Activated T-helper 17 cell treated with anti-CD3 and anti-CD28 coated beads, Interleukin-2, amount 50 U/mL, for 72 hours (primary cell): ENCODE results near the gene NACA. TPM values are rescaled to one million over a fixed set of nuclear protein-coding genes. Genes with fewer than 3 reads are reported as not detected.

Source experiments
- ATAC-seq: fragments of 150-1000 bp; cut with Tn5 transposase; replicated peaks from 2 replicates; pipeline ENCODE4 v1.10.0; 2021; ENCODE audit warnings: mild to moderate bottlenecking, moderate library complexity
- H3K27ac Mint-ChIP-seq: one replicate; pipeline ENCODE4 v1.8.0; 2022; ENCODE audit warnings: mixed read lengths
- H3K27me3 Mint-ChIP-seq: one replicate; pipeline ENCODE4 v1.8.0; 2022; ENCODE audit warnings: mixed read lengths
- H3K36me3 Mint-ChIP-seq: one replicate; pipeline ENCODE4 v1.8.0; 2022; ENCODE audit warnings: low read depth, mild to moderate bottlenecking, mixed read lengths
- H3K4me1 Mint-ChIP-seq: one replicate; pipeline ENCODE4 v1.8.0; 2022; ENCODE audit warnings: mixed read lengths
- H3K4me3 Mint-ChIP-seq: one replicate; pipeline ENCODE4 v1.8.0; 2022; ENCODE audit warnings: mild to moderate bottlenecking, mixed read lengths
- H3K9me3 Mint-ChIP-seq: one replicate; pipeline ENCODE4 v1.8.0; 2022; ENCODE audit warnings: mixed read lengths
- total RNA-seq, 2 donors: library from RNA; stranded (reverse); gene quantifications; one replicate each; pipeline ENCODE4 v1.2.3, GENCODE V29; 2022

NACA gene
- total RNA-seq, 2 donors from 2014 or later, result 869 to 1,019 TPM

DNA sequence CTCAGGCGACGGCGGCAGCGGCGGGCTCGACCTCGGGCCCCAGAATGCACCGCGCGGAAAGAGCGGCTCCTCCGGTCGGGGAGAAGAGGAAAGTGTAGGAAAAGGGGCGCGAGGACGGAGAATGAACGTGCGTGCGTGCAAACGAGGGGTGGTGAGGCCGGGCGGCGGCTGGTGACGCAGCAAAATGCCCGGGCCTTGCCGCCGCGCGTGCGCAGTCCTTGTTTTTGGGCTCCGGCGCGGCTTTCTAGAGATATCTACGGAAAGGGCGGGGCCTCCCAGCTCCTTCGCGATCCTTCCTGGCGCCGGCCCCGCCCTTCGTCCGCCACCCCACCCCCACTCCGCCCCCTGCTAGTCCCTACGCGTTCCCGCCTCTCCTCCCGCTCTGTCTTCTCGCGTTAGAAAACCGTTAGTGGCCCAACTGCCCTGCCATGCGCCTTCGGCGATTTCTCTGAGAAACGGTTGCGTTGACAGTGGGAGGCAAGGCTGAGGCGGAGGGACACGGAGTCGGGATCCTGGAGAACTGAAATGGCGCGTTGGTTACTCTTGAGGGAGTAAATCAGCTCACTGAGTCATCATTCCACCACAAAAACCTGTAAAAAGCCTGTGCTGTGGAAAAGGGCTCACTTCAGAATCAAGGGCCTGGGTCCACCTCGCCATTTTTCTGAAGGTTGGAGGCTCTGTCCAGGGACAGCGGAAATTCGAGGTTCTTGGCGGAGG lies 36.8 kb downstream of the NACA start, which contains the start of gene PTGES3:
Gene PTGES3, minus strand, starts transcription at position 156 of the 717 bp plus-strand sequence. CDS start 285 bp downstream, outside the sequence.
- Mint-ChIP-seq H3K27me3 (no peaks in the 10 kb centered on the region), H3K36me3 (peaks cover 58% of the 10 kb centered on the region), H3K4me3 (peak within 1 kb of the TSS; percentile 95), H3K4me1 (peaks cover 8% of the 10 kb centered on the region), H3K9me3 (no peaks in the 10 kb centered on the region), H3K27ac (peak within 1 kb of the TSS; percentile 96)
- peak; percentile 78 for ATAC-seq

DNA sequence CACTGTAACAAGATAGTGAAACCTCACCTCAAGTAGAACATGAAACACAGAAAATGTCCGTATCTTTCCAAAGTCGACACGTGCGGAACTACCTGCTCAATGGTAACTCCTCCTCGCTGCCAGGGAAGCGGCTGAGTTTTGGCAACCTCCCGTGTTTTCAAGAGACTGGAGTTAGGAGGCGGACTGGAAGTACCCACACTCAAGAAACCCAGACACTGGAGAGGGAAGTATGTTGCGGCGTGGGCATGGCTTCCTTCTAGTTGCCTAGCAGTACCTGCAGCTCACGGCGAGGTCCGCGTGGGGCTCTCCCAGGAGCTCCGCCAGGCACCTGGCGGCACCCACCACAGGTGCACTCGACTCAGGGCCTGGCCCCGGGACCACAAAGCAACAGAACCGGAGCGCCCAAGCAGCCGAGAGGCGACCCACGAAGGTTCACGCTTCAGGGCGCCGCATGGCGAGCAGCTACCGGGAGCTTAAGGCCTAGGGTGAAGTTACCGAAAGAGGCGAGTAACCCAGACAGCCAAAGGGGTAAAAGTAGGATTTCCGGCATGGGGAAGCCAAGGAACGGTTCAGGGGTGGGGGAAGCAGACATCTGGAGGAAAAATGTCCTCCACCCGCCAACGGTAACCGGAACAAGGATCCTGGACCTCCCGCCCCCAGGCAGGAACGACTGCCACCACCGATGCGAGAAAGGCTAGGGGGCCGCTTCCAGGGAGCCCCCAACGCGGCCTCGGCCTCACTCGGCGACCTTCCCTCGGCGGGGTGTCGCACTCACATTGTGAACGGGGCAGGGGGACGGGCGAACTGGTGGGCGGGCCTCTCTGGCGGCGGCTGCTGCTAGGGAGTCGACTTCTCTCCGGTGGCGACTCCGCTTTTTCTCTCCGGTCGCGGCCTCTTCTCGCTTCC lies 37.6 kb downstream of the NACA start:
- Mint-ChIP-seq H3K4me3 (peak overlapping the region; percentile 95), H3K27ac (peak overlapping the region; percentile 96), H3K9me3 (no peaks in the 10 kb centered on the region), H3K36me3 (peaks cover 66% of the 10 kb centered on the region), H3K27me3 (no peaks in the 10 kb centered on the region), H3K4me1 (peaks cover 8% of the 10 kb centered on the region)
- peak; percentile 37 for ATAC-seq

DNA sequence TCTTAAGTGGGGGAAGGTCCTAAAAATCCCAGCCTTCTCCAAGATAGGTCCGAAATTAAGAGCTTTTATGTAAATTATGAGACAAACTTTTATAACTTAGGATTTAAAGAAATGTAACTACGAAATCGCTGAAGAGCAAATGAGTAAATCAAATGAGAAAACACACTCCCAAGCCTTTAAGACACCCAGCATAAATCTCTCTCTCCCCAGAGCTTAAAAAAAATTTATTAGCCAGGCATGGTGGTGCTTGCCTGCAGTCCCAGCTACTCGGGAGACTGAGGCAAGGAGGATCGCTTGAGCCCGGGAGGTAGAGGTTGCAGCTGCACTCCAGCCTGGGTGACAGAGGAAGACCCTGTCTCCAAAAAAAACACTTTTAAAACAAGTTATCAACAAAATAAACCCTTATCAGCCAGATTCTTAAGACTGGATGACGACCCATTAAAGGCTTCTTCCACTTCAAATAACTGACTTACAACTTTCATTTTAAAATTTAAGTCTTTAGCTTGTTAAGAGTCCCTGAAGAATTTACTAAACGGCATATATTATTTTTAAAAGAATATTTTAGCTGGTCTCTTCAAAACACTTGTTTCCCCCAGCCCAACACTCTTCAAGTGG lies 40.2 kb downstream of the NACA start:
- peaks cover 92% of the 10 kb centered on the region for H3K36me3 Mint-ChIP-seq
- H3K4me3 Mint-ChIP-seq, result peak overlapping the region; percentile 95
- no peak for ATAC-seq
- no peaks in the 10 kb centered on the region for H3K9me3 Mint-ChIP-seq
- H3K27me3 Mint-ChIP-seq, result no peaks in the 10 kb centered on the region
- peaks cover 17% of the 10 kb centered on the region for H3K4me1 Mint-ChIP-seq
- peak overlapping the region; percentile 96 for H3K27ac Mint-ChIP-seq

DNA sequence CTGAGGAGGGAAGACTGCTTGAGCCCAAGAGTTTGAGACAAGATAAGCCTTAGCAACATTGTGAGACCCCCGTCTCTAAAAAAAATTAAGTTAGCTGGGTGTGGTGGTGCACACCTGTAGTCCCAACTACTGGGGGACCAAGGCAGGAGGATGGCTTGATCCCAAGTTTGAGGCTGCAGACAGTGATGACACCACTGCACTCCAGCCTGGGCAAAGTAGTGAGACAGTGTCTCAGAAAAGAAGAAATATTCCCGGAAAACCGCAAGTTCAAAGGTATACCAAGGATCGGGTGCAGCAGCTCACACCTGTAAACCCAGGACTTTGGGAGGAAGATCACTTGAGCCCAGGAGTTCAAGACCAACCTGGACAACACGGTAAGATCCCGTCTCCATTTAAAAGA lies 42.8 kb downstream of the NACA start:
- Mint-ChIP-seq H3K4me1 (peaks cover 27% of the 10 kb centered on the region), H3K9me3 (no peaks in the 10 kb centered on the region), H3K36me3 (peaks cover 100% of the 10 kb centered on the region), H3K27ac (peak overlapping the region; percentile 96), H3K4me3 (peak overlapping the region; percentile 95), H3K27me3 (no peaks in the 10 kb centered on the region)
- no peak for ATAC-seq

DNA sequence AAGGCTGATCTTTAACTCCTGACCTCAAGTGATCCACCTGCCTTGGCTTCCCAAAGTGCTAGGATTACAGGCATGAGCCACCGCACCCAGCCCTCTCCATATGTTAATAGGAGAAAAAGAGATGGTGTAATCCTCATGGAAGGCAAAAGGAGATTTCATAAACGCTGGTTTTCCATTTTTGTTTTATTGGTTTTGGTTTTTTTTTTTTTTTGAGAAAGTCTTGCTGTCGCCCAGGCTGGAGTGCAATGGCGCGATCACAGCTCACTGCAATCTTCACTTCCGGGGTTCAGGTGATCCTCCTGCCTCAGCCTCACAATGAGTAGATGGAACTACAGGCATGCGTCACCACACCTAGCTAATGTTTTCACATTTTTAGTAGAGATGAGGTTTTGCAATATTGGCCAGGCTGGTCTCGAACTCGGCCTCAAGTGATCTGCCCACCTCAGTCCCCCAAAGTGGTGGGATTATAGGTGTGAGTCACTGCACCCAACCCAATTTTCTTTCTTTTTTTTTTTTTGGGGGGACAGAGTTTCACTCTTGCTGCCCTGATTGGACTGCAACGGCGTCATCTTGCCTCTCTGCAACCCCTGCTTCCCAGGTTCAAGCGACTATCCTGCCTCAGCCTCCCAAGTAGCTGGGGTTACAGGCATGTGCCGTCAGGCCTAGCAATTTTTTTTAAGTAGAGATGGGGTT lies 45.1 kb downstream of the NACA start:
- no peaks in the 10 kb centered on the region for H3K9me3 Mint-ChIP-seq
- peaks cover 27% of the 10 kb centered on the region for H3K4me1 Mint-ChIP-seq
- ATAC-seq, result no peak
- peak overlapping the region; percentile 22 for H3K27ac Mint-ChIP-seq
- peak overlapping the region; percentile 45 for H3K4me3 Mint-ChIP-seq
- H3K27me3 Mint-ChIP-seq, result no peaks in the 10 kb centered on the region
- H3K36me3 Mint-ChIP-seq, result peaks cover 100% of the 10 kb centered on the region

DNA sequence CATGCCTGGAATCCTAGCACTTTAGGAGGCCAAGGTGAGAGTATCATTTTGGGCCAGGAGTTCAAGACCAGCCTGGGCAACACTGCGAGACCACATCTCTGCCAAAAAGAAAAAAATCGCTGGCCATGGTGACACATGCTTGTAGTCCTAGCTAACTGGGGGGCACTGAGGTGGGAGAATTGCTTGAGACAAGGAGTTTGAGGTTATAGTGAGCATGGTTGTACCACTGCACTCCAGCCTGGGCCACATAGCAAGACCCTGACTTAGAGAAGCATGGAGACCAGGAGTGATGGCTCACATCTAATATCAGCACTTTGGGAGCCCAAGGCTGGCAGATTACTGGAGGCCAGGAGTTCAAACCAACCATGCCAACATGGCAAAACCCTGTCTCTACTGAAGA lies 46.2 kb downstream of the NACA start:
- peak overlapping the region; percentile 45 for H3K4me3 Mint-ChIP-seq

DNA sequence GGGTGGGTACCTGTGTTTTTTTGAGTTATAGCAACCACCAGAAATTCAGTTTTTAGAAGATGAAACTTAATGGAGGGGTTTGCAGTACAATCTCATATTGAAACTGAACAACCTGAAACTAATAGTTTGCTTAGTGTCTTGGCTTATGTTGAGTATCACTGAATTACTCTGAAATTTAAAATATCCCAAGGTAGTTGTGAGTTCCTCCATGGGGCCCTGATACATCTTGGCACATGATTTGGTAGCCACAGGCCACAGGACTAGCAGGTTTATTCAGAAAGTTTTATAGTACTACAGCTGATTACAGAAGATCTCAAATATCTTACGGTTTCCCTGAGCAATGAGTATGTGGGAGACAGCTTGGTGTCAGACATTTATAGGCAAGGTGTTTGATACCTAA lies 47.4 kb downstream of the NACA start:
- Mint-ChIP-seq H3K9me3 (no peaks in the 10 kb centered on the region), H3K36me3 (peaks cover 97% of the 10 kb centered on the region), H3K4me1 (peaks cover 19% of the 10 kb centered on the region)

More for the DNA sequence above, 46.2 kb downstream of the NACA start:
- H3K27ac Mint-ChIP-seq, result peak overlapping the region; percentile 33
- no peaks in the 10 kb centered on the region for H3K27me3 Mint-ChIP-seq
- ATAC-seq, result no peak
- H3K9me3 Mint-ChIP-seq, result no peaks in the 10 kb centered on the region
- H3K36me3 Mint-ChIP-seq, result peaks cover 97% of the 10 kb centered on the region
- H3K4me1 Mint-ChIP-seq, result peaks cover 20% of the 10 kb centered on the region

DNA sequence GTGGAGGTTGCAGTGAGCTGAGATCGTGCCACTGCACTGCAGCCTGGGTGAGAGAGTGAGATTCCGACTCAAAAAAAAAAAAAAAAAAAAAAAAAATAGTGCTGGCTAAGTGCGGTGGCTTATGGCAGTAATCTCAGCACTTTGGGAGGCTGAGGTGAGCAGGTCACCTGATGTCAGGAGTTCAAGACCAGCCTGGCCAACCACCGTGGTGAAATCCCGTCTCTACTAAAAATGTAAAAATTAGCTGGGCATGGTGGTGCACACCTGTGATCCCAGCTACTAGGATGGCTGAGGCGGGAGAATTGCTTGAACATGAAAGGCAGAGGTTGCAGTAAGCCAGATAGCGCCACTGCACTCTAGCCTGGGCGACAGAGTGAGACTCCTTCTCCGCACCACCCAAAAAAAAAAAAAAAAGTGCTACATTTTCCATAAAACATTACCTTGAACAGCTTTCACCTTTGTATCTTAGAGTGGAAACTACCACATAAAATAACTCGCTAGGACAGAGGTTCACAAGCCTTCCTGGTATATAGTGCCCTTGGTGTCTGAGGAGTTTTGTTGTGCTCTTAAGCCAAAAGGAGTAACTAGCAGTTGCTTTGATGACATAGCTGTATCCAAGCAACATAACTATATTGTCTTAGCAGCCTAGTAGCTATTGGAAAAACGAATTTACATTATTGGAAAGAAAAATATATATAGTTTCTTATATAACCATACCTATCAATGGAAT lies 48.1 kb downstream of the NACA start:
- peak overlapping the region; percentile 41 for H3K27ac Mint-ChIP-seq
- H3K4me1 Mint-ChIP-seq, result peaks cover 16% of the 10 kb centered on the region
- no peaks in the 10 kb centered on the region for H3K9me3 Mint-ChIP-seq
- H3K27me3 Mint-ChIP-seq, result no peaks in the 10 kb centered on the region
- H3K4me3 Mint-ChIP-seq, result no peak overlapping the region
- peaks cover 97% of the 10 kb centered on the region for H3K36me3 Mint-ChIP-seq
- ATAC-seq, result peak; percentile 23

More for the DNA sequence above, 47.4 kb downstream of the NACA start:
- Mint-ChIP-seq H3K4me3 (peak overlapping the region; percentile 45), H3K27me3 (no peaks in the 10 kb centered on the region), H3K27ac (peak overlapping the region; percentile 49)
- peak; percentile 86 for ATAC-seq

DNA sequence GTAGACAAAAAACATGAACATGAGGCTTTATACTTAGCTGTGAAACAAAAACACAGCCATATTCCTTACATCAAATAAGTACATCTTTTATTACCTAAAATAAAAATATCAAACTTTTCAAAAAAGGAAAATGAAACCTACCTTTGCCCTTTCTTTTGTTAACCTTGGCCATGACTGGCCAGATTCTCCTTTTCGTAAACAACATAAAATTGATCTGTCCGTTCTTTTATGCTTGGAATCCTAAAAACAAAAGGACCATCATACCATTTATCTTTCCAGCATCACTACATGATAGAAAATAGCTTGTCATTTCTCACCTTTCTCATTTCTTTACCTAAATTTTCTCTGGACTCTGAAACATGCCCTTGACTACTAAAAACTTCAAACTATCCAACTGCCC lies 53.5 kb downstream of the NACA start:
- Mint-ChIP-seq H3K9me3 (no peaks in the 10 kb centered on the region), H3K36me3 (peaks cover 97% of the 10 kb centered on the region), H3K4me3 (no peak overlapping the region), H3K27ac (no peak overlapping the region), H3K27me3 (no peaks in the 10 kb centered on the region), H3K4me1 (peaks cover 5% of the 10 kb centered on the region)
- ATAC-seq, result no peak

DNA sequence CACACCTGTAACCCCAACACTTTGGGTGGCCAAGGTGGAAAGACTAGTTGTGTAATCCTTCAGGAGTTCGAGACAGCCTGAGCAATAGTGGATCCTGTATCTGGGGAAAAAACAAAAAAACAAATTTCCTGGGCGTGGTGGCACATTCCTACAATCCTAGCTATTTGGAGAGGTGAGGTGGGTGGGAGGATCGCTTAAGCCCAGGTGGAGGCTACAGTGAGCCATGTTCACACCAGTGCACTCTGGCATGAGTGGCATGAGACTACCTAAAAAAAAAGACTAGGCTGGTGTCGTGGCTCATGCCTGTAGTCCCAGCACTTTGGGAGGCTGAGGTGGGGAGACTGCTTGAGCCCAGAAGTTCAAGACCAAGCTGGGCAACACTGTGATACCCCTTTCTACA lies 54.3 kb downstream of the NACA start:
- no peak overlapping the region for H3K4me3 Mint-ChIP-seq
- H3K27ac Mint-ChIP-seq, result no peak overlapping the region
- H3K4me1 Mint-ChIP-seq, result peaks cover 5% of the 10 kb centered on the region

DNA sequence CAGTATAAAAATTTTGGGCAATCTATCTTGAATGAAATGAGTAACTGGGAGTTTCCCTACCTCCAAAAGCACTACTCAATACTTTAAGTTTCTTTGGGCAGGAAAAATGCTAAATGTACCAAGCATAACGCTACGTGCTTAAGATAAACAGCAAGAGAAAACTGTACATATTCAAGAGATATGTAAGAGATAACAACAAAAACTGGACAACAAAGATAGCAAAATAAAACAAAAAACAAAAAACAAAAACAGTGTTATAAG lies 57.0 kb downstream of the NACA start:
- H3K9me3 Mint-ChIP-seq, result no peaks in the 10 kb centered on the region
- peak overlapping the region; percentile 42 for H3K4me3 Mint-ChIP-seq
- peak overlapping the region; percentile 2 for H3K27ac Mint-ChIP-seq
- H3K36me3 Mint-ChIP-seq, result peaks cover 100% of the 10 kb centered on the region
- H3K27me3 Mint-ChIP-seq, result no peaks in the 10 kb centered on the region
- peak; percentile 40 for ATAC-seq
- peaks cover 6% of the 10 kb centered on the region for H3K4me1 Mint-ChIP-seq

More for the DNA sequence above, 54.3 kb downstream of the NACA start:
- ATAC-seq, result no peak
- Mint-ChIP-seq H3K36me3 (peaks cover 97% of the 10 kb centered on the region), H3K27me3 (no peaks in the 10 kb centered on the region), H3K9me3 (no peaks in the 10 kb centered on the region)
